Esophagus muscularis mucosa (tissue), 4 donors: ENCODE data around the gene USP32.
"Not testable (repeated sequence)": the region's sequence is repeated elsewhere in the genome, so short reads cannot be mapped to it uniquely, and the experiment has no call there.

Experiments
- EP300 ChIP-seq: sonication (generic); formaldehyde crosslinking; IDR thresholded peaks from one replicate; pipeline ENCODE4 v1.6.1; 2017; ENCODE audit warnings: antibody characterized with exemption
- POLR2AphosphoS5 ChIP-seq, 2 donors: sonication (generic); formaldehyde crosslinking; IDR thresholded peaks; one replicate each; pipeline ENCODE4 v1.6.1; 2017; ENCODE audit warnings: antibody characterized with exemption in 2 of 2
- TF ChIP-seq, protein P1 (sequence below), 3 experiments: fragments of 200-600 bp in 2 of 3; fragments of 450-650 bp in 1 of 3; sonication (generic) in 2 of 3; IDR thresholded peaks; one replicate each; pipeline ENCODE4 v1.5.1; 2017 to 2019; ENCODE audit warnings: antibody characterized with exemption in 3 of 3, mild to moderate bottlenecking in 2 of 3, moderate library complexity in 1 of 3

DNA sequence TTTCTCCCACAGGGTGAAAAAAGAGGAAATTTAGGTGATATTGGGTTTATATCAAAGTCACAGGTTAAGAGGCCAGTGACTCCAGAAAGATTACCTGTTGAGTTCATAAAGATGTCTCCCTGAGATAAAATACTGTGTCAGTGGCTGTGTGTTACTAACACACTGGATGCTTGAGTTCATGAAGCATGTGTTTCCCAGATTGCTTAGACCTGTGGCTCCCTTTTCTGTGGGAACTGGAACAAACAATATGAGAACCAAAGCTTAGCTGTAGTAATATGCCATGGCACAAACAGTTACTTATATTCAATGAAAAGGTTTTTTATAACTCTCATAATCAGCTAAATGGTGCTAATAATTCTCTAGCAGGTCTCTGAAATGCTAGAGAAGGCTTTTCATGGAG is 180.7 kb downstream of the USP32 start:
- not testable (repeated sequence) for TF ChIP-seq POLR2AphosphoS5 (IDR thresholded peaks at IDR 0.05); EP300
- TF ChIP-seq, protein P1, sequence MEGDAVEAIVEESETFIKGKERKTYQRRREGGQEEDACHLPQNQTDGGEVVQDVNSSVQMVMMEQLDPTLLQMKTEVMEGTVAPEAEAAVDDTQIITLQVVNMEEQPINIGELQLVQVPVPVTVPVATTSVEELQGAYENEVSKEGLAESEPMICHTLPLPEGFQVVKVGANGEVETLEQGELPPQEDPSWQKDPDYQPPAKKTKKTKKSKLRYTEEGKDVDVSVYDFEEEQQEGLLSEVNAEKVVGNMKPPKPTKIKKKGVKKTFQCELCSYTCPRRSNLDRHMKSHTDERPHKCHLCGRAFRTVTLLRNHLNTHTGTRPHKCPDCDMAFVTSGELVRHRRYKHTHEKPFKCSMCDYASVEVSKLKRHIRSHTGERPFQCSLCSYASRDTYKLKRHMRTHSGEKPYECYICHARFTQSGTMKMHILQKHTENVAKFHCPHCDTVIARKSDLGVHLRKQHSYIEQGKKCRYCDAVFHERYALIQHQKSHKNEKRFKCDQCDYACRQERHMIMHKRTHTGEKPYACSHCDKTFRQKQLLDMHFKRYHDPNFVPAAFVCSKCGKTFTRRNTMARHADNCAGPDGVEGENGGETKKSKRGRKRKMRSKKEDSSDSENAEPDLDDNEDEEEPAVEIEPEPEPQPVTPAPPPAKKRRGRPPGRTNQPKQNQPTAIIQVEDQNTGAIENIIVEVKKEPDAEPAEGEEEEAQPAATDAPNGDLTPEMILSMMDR (IDR thresholded peaks at IDR 0.05) = not testable (repeated sequence)
